ENCODE data around the gene SEMA3A.

- TF ChIP-seq, protein P1, sequence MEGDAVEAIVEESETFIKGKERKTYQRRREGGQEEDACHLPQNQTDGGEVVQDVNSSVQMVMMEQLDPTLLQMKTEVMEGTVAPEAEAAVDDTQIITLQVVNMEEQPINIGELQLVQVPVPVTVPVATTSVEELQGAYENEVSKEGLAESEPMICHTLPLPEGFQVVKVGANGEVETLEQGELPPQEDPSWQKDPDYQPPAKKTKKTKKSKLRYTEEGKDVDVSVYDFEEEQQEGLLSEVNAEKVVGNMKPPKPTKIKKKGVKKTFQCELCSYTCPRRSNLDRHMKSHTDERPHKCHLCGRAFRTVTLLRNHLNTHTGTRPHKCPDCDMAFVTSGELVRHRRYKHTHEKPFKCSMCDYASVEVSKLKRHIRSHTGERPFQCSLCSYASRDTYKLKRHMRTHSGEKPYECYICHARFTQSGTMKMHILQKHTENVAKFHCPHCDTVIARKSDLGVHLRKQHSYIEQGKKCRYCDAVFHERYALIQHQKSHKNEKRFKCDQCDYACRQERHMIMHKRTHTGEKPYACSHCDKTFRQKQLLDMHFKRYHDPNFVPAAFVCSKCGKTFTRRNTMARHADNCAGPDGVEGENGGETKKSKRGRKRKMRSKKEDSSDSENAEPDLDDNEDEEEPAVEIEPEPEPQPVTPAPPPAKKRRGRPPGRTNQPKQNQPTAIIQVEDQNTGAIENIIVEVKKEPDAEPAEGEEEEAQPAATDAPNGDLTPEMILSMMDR (conservative IDR thresholded peaks at IDR 0.05 in 1 of 2, IDR thresholded peaks at IDR 0.05 in 1 of 2; ENCODE audit: low read depth in 1 of 2, low read length in 2 of 2): no peak
- TF ChIP-seq EZH2 (IDR thresholded peaks at IDR 0.05; ENCODE audit: low read length, missing control alignments): no peak
Measured at GRCh38 chr7:84123965-84124547, 70.5 kb downstream of the SEMA3A start.
